GM23248 (cell line): ENCODE measurements around the gene CCNYL1. TPM values are rescaled to one million over a fixed set of nuclear protein-coding genes. Genes with fewer than 3 reads are reported as not detected.

ENCODE experiments used
- DNase-seq: peaks from one replicate; pipeline ENCODE4 v3.0.0-alpha.2; 2015
- H2AFZ ChIP-seq: fragments of 200-600 bp; sonication (generic); 2 replicates; pipeline ENCODE4 v1.6.1; 2016; ENCODE audit warnings: antibody characterized with exemption
- H3F3A ChIP-seq: fragments of 200-600 bp; sonication (generic); 2 replicates; pipeline ENCODE4 v1.6.1; 2016; ENCODE audit warnings: mild to moderate bottlenecking, antibody characterized with exemption, mixed run types; ENCODE audit not compliant: insufficient read depth
- H3K27ac ChIP-seq: fragments of 200-600 bp; sonication (generic); 2 replicates; pipeline ENCODE4 v1.5.1; 2016; ENCODE audit warnings: mild to moderate bottlenecking
- H3K27me3 ChIP-seq: fragments of 200-600 bp; sonication (generic); replicated peaks from 2 replicates; pipeline ENCODE4 v1.6.1; 2016; ENCODE audit warnings: mild to moderate bottlenecking; ENCODE audit not compliant: insufficient read depth
- H3K36me3 ChIP-seq: fragments of 200-600 bp; sonication (generic); 2 replicates; pipeline ENCODE4 v1.6.1; 2016; ENCODE audit warnings: low read depth, mild to moderate bottlenecking
- H3K4me1 ChIP-seq: fragments of 200-600 bp; sonication (generic); 2 replicates; pipeline ENCODE4 v1.6.1; 2016; ENCODE audit warnings: mild to moderate bottlenecking; ENCODE audit not compliant: insufficient read depth
- H3K4me2 ChIP-seq: fragments of 200-600 bp; sonication (generic); one replicate; pipeline ENCODE4 v1.6.1; 2016; ENCODE audit warnings: mild to moderate bottlenecking; ENCODE audit not compliant: unreplicated experiment
- H3K4me3 ChIP-seq: fragments of 200-600 bp; sonication (generic); 2 replicates; pipeline ENCODE4 v1.5.1; 2016; ENCODE audit warnings: mild to moderate bottlenecking
- H3K79me2 ChIP-seq: fragments of 200-600 bp; sonication (generic); 2 replicates; pipeline ENCODE4 v1.6.1; 2016; ENCODE audit warnings: mild to moderate bottlenecking; ENCODE audit not compliant: insufficient read depth
- H3K9ac ChIP-seq: fragments of 200-600 bp; sonication (generic); 2 replicates; pipeline ENCODE4 v1.6.1; 2016; ENCODE audit warnings: mild to moderate bottlenecking
- H3K9me2 ChIP-seq: fragments of 200-600 bp; sonication (generic); 2 replicates; pipeline ENCODE4 v1.6.1; 2016; ENCODE audit warnings: mixed run types, mild to moderate bottlenecking, moderate library complexity; ENCODE audit not compliant: insufficient read depth
- H3K9me3 ChIP-seq: fragments of 200-600 bp; sonication (generic); one replicate; pipeline ENCODE4 v1.6.1; 2017; ENCODE audit warnings: low read depth
- H4K20me1 ChIP-seq: fragments of 200-600 bp; sonication (generic); 2 replicates; pipeline ENCODE4 v1.6.0; 2016; ENCODE audit not compliant: insufficient read depth
- EZH2 ChIP-seq: fragments of 200-600 bp; sonication (generic); IDR thresholded peaks from 2 replicates; pipeline ENCODE4 v1.6.1; 2018; ENCODE audit warnings: antibody characterized with exemption, mild to moderate bottlenecking; ENCODE audit not compliant: insufficient read depth, poor library complexity, severe bottlenecking
- EZH2phosphoT487 ChIP-seq: fragments of 200-600 bp; sonication (generic); IDR thresholded peaks from 2 replicates; pipeline ENCODE4 v1.6.1; 2018; ENCODE audit warnings: antibody characterized with exemption, moderate library complexity, mild to moderate bottlenecking, low read depth; ENCODE audit not compliant: insufficient read depth
- WGBS, 2 experiments: methylation state at CpG; one replicate each; pipeline ENCODE4 v1.1.6; 2015 to 2017; ENCODE audit warnings: low lambda C conversion rate in 2 of 2, low coverage in 1 of 2; ENCODE audit errors: missing lambda C conversion rate in 2 of 2; 5-methylcytosine and 5-hydroxymethylcytosine counted together
- in situ Hi-C: fragments of 300-500 bp; cut with MboI; formaldehyde crosslinking; loops from 2 replicates; pipeline ENCODE4 v1.15.0; 2020
- polyA plus RNA-seq: library from polyadenylated mRNA; unstranded; fragments of >200 nt; fragmentation: Nextera tagmentation; extraction: Ambion mirVana; gene quantifications from 2 replicates; pipeline ENCODE4 v1.2.1, GENCODE V29; 2016
- total RNA-seq: library from RNA; depleted of rRNA; stranded (reverse); fragments of >200 nt; shearing (Covaris generic); gene quantifications from 2 replicates; pipeline ENCODE4 v1.2.3, GENCODE V29; 2014

CCNYL1 gene
- total and polyA plus RNA-seq, 2 experiments from 2014 or later: 12.5 to 12.7 TPM

- H3K4me3 ChIP-seq: no peak overlapping the region
- WGBS, 2 experiments: 39 to 51% methylated on average over 2 of the region's 2 CpGs
Observed at GRCh38 chr2:207673431-207673830, 38.0 kb upstream of the CCNYL1 start.

GRCh38 chr2:207674266-207674774 is 37.1 kb upstream of the CCNYL1 start:
- H3F3A ChIP-seq: peaks cover 11% of the 10 kb centered on the region; the same call in 1 of the 2 replicates
- H3K4me3 ChIP-seq: no peak overlapping the region
- no peak for DNase-seq
- no peak overlapping the region for H2AFZ ChIP-seq
- no peaks in the 10 kb centered on the region; the same call in 1 of the 2 replicates for H3K27me3 ChIP-seq
- no peak overlapping the region for H3K27ac ChIP-seq
- no peaks in the 10 kb centered on the region for H3K9me2 ChIP-seq
- H3K4me2 ChIP-seq: no peak overlapping the region
- H3K79me2 ChIP-seq: no peaks in the 10 kb centered on the region
- H4K20me1 ChIP-seq: no peaks in the 10 kb centered on the region
- in situ Hi-C loops: no loop called here
- no peaks in the 10 kb centered on the region for H3K36me3 ChIP-seq
- H3K9me3 ChIP-seq: no peaks in the 10 kb centered on the region
- peaks cover 11% of the 10 kb centered on the region for H3K4me1 ChIP-seq
- TF ChIP-seq EZH2phosphoT487 (no peak), EZH2 (no peak)
- no peak overlapping the region for H3K9ac ChIP-seq

More at GRCh38 chr2:207673431-207673830, 38.0 kb upstream of the CCNYL1 start:
- H3K9me2 ChIP-seq: no peaks in the 10 kb centered on the region
- H3K9ac ChIP-seq: no peak overlapping the region
- peaks cover 11% of the 10 kb centered on the region; the same call in 1 of the 2 replicates for H3F3A ChIP-seq
- in situ Hi-C loops: no loop called here
- no peak overlapping the region for H3K27ac ChIP-seq
- H4K20me1 ChIP-seq: no peaks in the 10 kb centered on the region
- DNase-seq: no peak
- H3K79me2 ChIP-seq: no peaks in the 10 kb centered on the region
- no peak overlapping the region for H2AFZ ChIP-seq
- TF ChIP-seq EZH2 (no peak), EZH2phosphoT487 (no peak)
- H3K4me1 ChIP-seq: peaks cover 11% of the 10 kb centered on the region
- no peak overlapping the region for H3K4me2 ChIP-seq
- H3K27me3 ChIP-seq: no peaks in the 10 kb centered on the region; the same call in 1 of the 2 replicates
- H3K9me3 ChIP-seq: no peaks in the 10 kb centered on the region
- no peaks in the 10 kb centered on the region for H3K36me3 ChIP-seq

GRCh38 chr2:207674826-207675225 is 36.6 kb upstream of the CCNYL1 start:
- Histone ChIP-seq H2AFZ (no peak overlapping the region), H3F3A (peaks cover 11% of the 10 kb centered on the region; the same call in 1 of the 2 replicates), H3K27me3 (no peaks in the 10 kb centered on the region; the same call in 1 of the 2 replicates), H3K36me3 (no peaks in the 10 kb centered on the region), H4K20me1 (no peaks in the 10 kb centered on the region), H3K4me1 (peaks cover 11% of the 10 kb centered on the region), H3K4me3 (no peak overlapping the region), H3K27ac (no peak overlapping the region), H3K9me3 (no peaks in the 10 kb centered on the region), H3K9ac (no peak overlapping the region), H3K9me2 (no peaks in the 10 kb centered on the region), H3K4me2 (no peak overlapping the region), H3K79me2 (no peaks in the 10 kb centered on the region)
- in situ Hi-C loops: no loop called here
- DNase-seq: no peak
- TF ChIP-seq EZH2phosphoT487: no peak
- 57 to 61% methylated on average over 2 of the region's 2 CpGs for WGBS, 2 experiments

- Histone ChIP-seq H3K4me3 (no peak overlapping the region), H3K9ac (no peak overlapping the region), H3K36me3 (no peaks in the 10 kb centered on the region), H3K27me3 (peaks cover 15% of the 10 kb centered on the region), H3K4me1 (peaks cover 11% of the 10 kb centered on the region), H3K79me2 (no peaks in the 10 kb centered on the region), H3K27ac (no peak overlapping the region), H3K9me2 (no peaks in the 10 kb centered on the region), H3K9me3 (no peaks in the 10 kb centered on the region), H3F3A (peaks cover 11% of the 10 kb centered on the region; the same call in 1 of the 2 replicates), H3K4me2 (peak overlapping the region; percentile 27), H2AFZ (no peak overlapping the region), H4K20me1 (no peaks in the 10 kb centered on the region)
- DNase-seq: peak; percentile 67
- 31% methylated on average over 5 of the region's 5 CpGs for WGBS, 2 experiments
- TF ChIP-seq EZH2phosphoT487 (no peak), EZH2 (no peak)
- in situ Hi-C loops: no loop called here
Observed at GRCh38 chr2:207676827-207677354, 34.5 kb upstream of the CCNYL1 start.

GRCh38 chr2:207681431-207681830 is 30.0 kb upstream of the CCNYL1 start:
- Histone ChIP-seq H3K9me3 (no peaks in the 10 kb centered on the region), H3K4me2 (no peak overlapping the region), H3K4me3 (no peak overlapping the region), H3K27me3 (peaks cover 30% of the 10 kb centered on the region), H3F3A (peaks cover 25% of the 10 kb centered on the region), H3K27ac (no peak overlapping the region), H3K9me2 (no peaks in the 10 kb centered on the region), H3K79me2 (no peaks in the 10 kb centered on the region), H3K4me1 (peaks cover 23% of the 10 kb centered on the region), H3K9ac (no peak overlapping the region), H3K36me3 (no peaks in the 10 kb centered on the region), H2AFZ (no peak overlapping the region), H4K20me1 (no peaks in the 10 kb centered on the region)
- DNase-seq: no peak
- WGBS, 2 experiments: 22 to 31% methylated on average over 33 to 41 of the region's 52 CpGs
- in situ Hi-C loops: no loop called here
- TF ChIP-seq EZH2phosphoT487 (no peak), EZH2 (no peak)
